Measurements from ENCODE around the gene EIF3F. TPM values are rescaled to one million over a fixed set of nuclear protein-coding genes. Genes with fewer than 3 reads are reported as not detected.

Gene EIF3F
- total and polyA plus RNA-seq, 11 donors, result 103 to 434 (median 147) TPM

GRCh38 chr11:8018484-8019313, 31.6 kb downstream of the EIF3F start:
- 1 to 2% (median 1%) methylated on average over 17 to 62 of the region's 62 CpGs for WGBS, 4 donors
- no peaks in the 10 kb centered on the region for H3K36me3 ChIP-seq
- peak overlapping the region; percentile 62 to 87 (median 82) for H3K27ac ChIP-seq
- H3K4me1 ChIP-seq, result peaks cover 0 to 16% (median 7%) of the 10 kb centered on the region in 12 donors
- TF ChIP-seq CTCF (IDR thresholded peaks at IDR 0.05) (no peak), POLR2A (IDR thresholded peaks at IDR 0.05) (no peak)
- intact Hi-C loops (cut with DNase I), result no loop called here
- no peaks in the 10 kb centered on the region for H3K9me3 ChIP-seq
- ATAC-seq (peak; percentile 68 to 84 (median 74)), DNase-seq (peak; percentile 71 to 86 (median 82))
- H3K4me3 ChIP-seq, result peak overlapping the region; percentile 60 to 90 (median 72)
- peaks cover 0 to 58% (median 0%) of the 10 kb centered on the region in 9 donors for H3K27me3 ChIP-seq

- Histone ChIP-seq H3K9me3 (no peaks in the 10 kb centered on the region), H3K4me1 (peaks cover 0 to 16% (median 7%) of the 10 kb centered on the region in 12 donors), H3K27me3 (peaks cover 0 to 58% (median 0%) of the 10 kb centered on the region in 9 donors), H3K27ac (peak overlapping the region; percentile 62 to 87 (median 82)), H3K4me3 (peak overlapping the region; percentile 60 to 90 (median 72)), H3K36me3 (no peaks in the 10 kb centered on the region)
- intact Hi-C loops (cut with DNase I), result no loop called here
- peak in 2 of 5 donors; percentile 47 for DNase-seq
- 0 to 3% (median 1%) methylated on average over 16 to 84 of the region's 84 CpGs for WGBS, 4 donors
- TF ChIP-seq POLR2A (IDR thresholded peaks at IDR 0.05), result peak in 1 of 2 donors; percentile 18
- no peak for TF ChIP-seq CTCF (IDR thresholded peaks at IDR 0.05)
- ATAC-seq, result peak in 3 of 4 donors; percentile 19 to 48 (median 44)
Observed at GRCh38 chr11:8019314-8020243, 32.4 kb downstream of the EIF3F start.

GRCh38 chr11:8020244-8020597, 33.1 kb downstream of the EIF3F start:
- intact Hi-C loops (cut with DNase I), result no loop called here
- TF ChIP-seq POLR2A (IDR thresholded peaks at IDR 0.05) (no peak), CTCF (IDR thresholded peaks at IDR 0.05) (no peak)
- Histone ChIP-seq H3K36me3 (no peaks in the 10 kb centered on the region), H3K4me1 (peaks cover 0 to 16% (median 7%) of the 10 kb centered on the region in 12 donors), H3K4me3 (peak overlapping the region; percentile 60 to 90 (median 72)), H3K27me3 (peaks cover 0 to 58% (median 0%) of the 10 kb centered on the region in 9 donors), H3K27ac (peak overlapping the region in 9 of 12 donors; percentile 30 to 87 (median 84)), H3K9me3 (no peaks in the 10 kb centered on the region)
- WGBS, 4 donors, result 56 to 61% (median 59%) methylated on average over 7 of the region's 7 CpGs
- DNase-seq (no peak), ATAC-seq (no peak)
